Activated T-cell treated with anti-CD3 and anti-CD28 coated beads for 48 hours (primary cell): ENCODE measurements around the gene PSORS1C1.
"Not testable (repeated sequence)": the region's sequence is repeated elsewhere in the genome, so short reads cannot be mapped to it uniquely, and the experiment has no call there.

ENCODE experiments used
- DNase-seq: peaks from one replicate; pipeline ENCODE4 v3.0.0-alpha.2; 2020; ENCODE audit warnings: low read depth

PSORS1C1 gene

DNA sequence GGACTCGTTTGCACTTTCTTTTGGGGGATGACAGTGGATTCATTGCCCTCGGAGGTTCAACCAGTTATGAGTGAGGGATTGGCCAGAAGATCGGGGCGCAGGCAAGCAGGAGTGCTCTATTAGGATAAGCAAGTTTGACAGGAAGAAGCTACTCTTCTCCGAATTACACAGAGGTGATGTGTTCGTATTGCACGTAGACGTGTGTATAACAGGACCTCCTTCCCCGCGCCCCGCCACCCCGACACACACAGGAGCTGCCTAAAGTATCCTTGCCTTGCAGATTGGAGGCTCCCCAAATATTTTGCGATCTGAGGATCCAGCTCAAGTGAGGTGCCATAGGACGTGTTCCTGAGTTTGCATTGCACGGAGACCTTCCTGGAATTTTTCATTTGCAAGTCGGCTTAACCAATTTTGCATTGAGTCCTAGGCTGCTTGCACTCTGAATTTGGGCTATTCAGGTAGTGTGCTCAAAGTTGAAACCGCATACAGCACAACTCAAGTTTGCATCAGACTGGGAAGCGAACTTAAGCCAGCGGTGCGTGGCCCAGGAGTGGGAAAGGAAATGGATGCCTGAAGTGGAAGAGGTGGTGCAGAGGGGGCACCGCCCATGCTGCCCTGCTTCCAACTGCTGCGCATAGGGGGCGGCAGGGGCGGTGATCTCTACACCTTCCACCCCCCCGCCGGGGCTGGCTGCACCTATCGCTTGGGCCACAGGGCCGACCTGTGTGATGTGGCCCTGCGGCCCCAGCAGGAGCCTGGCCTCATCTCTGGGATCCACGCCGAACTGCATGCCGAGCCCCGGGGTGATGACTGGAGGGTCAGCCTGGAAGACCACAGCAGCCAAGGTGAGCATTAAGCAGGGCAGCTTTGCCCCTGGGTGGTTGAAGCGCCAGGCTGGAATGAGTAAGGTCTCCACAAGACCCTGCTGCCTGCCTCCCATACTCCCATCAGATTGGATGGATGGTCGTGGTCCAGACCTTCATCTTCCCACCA lies 44.6 kb downstream of the PSORS1C1 start:
- no peak for DNase-seq

DNA sequence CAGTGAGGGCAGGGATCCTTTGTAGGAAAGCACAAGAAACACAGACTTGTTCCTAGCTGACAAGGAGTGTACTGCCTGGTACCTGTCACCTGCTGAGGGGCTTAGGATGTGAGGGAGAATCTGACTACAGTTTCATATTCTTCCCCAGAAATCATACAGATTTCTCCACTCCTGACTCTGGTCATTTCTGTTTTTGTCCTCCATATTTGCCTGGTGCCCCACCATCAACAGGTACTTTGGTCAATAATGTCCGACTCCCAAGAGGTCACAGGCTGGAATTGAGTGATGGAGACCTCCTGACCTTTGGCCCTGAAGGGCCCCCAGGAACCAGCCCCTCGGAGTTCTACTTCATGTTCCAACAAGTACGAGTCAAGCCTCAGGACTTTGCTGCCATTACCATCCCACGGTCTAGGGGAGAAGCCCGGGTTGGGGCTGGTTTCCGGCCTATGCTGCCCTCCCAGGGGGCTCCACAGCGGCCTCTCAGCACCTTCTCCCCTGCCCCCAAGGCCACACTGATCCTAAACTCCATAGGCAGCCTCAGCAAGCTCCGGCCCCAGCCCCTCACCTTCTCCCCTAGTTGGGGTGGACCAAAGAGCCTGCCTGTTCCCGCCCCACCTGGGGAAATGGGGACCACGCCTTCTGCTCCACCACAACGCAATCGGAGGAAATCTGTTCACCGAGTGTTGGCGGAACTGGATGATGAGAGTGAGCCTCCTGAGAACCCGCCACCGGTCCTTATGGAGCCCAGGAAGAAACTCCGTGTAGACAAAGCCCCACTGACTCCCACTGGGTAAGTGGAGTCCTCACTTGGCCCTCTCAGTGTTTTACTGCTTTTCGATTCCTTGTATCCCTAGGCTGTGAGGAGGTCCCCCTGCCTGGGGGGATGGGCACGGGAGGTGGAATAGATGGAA lies 46.9 kb downstream of the PSORS1C1 start:
- DNase-seq = no peak

DNA sequence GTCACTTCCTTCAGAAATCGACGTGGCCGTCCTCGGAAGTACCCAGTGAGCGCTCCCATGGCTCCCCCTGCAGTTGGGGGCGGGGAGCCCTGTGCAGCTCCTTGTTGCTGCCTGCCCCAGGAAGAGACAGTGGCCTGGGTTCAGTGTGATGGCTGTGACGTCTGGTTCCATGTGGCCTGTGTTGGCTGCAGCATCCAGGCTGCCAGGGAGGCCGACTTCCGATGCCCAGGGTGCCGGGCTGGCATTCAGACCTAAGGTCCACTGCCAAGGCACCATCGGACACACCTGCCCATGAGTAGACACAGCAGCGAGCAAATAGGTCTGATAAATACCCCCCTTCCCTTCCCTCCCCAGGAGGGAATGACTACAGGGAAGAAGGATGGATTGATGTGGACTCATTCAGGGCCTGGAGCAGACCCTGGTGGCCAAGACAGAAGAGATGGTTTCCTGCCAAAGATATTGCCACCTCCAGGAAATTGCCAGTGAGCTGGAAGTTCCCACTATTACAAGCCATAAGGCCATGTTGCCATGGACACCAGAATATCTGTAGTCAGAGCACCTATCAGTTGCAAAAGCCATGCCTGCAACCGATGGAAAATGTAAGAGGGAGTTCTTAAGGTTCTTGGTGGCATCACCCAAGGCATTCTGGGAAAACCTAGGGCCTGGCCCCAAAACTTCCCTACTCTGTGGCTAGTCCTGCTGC lies 48.0 kb downstream of the PSORS1C1 start:
- DNase-seq = no peak

DNA sequence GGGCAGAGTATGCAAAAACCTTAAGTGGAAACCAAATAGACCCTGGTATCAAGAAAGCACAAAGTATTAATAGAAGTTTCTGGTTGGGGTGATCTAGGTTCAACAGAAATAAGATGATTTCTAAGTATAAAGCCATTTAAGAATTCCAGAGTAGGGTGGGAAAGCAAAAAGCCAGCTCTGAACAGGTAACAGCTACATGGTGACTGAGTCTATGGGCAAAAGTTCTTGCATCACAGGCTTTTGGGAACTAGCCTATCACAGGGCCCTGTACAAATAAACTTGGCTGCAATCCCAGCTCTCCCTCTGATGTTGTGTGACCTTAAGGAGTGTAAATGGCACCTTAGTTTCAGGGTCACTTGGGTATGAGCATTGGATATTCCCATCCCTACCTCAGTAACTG lies 49.3 kb downstream of the PSORS1C1 start:
- no peak for DNase-seq

DNA sequence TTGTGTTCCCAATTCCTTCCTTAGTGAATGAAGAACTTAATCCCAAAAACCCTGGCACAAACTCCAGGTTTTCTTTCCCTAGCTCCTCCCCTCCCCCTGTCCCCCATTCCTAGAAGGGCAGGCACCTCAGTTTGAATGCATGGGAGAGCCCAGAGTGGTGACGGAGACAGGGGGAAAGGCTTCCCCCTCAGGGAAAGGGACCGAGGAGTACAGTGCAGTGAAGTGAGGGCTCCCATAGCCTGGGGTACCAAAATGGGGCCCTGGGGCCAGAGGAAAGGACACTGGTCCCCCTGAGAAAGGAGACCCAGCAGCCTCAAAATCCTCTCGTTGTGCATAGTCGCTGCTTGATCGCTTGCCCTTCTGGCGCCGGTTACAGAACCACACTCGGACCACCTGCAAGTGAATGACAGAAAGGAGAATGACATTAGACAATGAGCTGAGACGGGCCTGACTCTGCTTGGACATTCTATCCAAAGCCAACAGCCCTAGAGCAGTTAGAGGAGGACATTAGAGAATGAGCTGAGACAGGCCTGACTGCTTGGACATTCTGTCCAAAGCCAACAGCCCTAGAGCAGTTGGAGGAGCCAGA lies 50.0 kb downstream of the PSORS1C1 start:
- DNase-seq = not testable (repeated sequence)

DNA sequence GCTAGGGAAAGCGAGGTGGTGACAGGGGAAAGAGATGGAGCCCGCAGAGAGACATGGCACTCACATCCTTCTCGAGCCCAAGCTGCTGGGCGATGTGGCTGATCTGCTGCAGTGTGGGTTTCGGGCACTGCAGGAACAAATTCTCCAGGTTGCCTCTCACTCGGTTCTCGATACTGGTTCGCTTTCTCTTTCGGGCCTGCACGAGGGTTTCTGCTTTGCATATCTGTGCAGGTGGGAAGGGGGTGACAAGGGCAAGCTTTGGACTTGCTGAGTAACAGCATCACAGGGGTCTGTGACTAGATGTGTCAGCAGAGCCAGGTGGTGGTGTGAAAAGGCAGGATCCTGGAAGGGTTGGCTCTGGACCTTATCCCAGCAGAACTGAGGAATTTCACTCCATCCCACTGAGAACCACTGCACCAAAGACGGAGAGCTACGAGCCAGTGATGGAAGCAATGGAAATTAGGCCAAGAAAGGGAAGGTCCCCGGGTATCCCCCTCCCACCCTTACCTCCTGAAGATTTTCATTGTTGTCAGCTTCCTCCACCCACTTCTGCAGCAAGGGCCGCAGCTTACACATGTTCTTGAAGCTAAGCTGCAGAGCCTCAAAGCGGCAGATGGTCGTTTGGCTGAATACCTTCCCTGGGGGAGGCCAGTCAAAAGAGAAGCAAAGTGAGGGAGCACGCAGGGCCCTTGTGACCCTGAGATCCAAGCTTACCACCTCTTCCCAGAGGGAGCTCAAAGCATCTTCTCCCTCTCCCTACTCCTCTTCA lies 50.6 kb downstream of the PSORS1C1 start:
- not testable (repeated sequence) for DNase-seq

DNA sequence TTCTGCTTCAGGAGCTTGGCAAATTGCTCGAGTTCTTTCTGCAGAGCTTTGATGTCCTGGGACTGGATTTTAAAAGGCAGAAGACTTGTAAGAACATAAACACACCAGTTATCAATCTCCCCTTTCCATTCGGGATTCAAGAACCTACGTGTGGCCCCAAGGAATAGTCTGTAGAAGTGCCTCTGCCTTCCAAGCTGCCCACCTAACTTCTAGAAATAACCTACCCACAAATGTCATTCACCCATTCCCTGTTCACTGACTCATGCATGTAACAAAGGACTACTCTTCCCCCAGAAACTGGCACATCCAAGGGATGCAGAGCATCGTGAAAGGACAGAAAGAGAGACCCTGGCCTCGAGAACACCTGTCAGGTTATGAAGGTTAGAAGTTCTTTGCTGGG lies 51.4 kb downstream of the PSORS1C1 start:
- no peak for DNase-seq

DNA sequence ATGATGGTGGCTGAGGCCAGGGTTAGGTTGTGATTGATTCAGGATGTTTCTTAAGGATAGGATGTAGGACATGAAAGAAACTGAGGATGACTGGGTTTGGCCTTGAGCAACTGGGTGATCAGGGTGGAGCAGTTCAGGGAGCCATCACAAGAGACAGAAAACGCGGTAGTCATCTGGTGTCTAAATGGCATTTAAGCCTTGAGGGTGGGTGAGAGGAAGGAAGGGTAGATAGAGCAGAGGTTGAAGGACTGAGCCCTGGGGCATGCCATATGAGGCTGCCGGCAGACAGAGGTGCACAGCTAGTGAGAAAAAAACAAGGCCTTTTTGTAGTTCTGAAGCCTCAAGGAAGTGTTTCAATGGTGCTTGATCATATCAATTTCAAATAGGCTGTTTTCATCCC lies 54.0 kb downstream of the PSORS1C1 start:
- DNase-seq = no peak

DNA sequence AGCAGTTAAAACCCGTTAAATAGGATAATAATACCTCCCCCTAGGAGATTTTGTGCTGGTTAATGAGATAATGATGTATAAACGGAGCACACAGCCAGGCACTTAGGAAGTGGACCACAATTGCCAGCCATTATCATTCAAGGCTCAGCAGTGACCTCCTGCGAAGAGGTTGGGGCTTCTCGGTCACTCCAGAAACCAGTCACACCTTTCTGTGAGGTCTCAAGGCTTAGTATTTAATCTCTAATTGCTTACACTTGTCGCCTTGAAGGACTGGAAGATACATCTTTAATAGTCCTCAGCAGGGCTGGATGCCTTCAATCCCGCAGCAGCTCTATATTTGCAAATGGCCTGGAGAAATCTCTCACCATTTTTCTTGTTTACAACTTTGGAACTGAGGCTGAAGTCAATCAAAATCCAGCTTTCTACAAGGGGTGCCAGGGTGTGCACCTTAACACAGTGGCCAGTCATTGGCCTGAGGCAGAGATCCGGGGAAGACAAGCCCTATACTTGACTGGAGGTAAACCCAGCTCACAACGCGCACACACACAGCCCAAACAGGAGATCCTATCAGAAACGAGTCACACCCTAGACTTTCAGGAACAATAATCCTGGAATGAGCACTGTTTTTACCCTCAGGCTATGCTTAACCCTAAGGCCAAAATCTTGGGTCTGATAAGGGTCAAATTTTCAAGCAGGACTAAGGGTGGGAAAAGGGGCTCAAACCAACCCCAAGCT lies 54.7 kb downstream of the PSORS1C1 start:
- DNase-seq = no peak

DNA sequence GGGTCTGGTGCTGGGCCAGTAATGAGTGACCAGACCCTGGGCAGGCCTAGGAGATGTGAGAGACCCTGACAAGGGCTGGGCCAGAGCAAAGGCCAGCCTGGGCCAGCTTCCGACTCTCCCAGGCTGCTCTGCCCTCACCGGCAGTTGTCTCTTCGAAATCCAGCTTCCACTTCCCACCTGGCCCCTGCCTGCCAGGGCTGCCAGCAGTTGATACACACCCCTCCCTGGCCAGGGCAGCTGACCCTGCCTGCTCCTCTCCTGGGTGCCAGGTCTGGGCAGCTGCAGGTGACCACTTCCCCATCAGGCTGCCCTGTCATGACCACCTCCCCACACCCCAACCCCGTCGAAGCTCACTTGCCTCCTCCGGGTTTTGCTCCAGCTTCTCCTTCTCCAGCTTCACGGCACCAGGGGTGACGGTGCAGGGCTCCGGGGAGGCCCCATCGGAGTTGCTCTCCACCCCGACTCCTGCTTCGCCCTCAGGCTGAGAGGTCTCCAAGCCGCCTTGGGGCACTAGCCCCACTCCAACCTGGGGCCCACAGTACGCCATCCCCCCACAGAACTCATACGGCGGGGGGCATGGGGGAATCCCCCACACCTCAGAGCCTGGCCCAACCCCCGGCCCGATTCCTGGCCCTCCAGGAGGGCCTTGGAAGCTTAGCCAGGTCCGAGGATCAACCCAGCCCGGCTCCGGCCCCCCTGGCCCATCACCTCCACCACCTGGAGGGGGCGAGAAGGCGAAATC lies 55.4 kb downstream of the PSORS1C1 start:
- not testable (repeated sequence) for DNase-seq

DNA sequence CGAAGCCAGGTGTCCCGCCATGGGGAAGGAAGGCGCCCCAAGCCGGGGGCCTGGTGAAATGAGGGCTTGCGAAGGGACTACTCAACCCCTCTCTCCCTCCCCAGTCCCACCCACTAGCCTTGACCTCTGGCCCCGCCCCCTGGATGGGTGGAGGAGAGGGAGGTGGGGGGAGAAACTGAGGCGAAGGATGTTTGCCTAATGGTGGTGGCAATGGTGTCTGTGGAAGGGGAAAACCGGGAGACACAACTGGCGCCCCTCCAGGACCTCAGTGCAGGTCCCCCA lies 55.9 kb downstream of the PSORS1C1 start, which contains the start of gene POU5F1:
POU5F1 (minus strand) TSS at position 83 of the 282 bp plus-strand sequence; CDS start at position 21, 62 bp downstream.
- DNase-seq = no peak

DNA sequence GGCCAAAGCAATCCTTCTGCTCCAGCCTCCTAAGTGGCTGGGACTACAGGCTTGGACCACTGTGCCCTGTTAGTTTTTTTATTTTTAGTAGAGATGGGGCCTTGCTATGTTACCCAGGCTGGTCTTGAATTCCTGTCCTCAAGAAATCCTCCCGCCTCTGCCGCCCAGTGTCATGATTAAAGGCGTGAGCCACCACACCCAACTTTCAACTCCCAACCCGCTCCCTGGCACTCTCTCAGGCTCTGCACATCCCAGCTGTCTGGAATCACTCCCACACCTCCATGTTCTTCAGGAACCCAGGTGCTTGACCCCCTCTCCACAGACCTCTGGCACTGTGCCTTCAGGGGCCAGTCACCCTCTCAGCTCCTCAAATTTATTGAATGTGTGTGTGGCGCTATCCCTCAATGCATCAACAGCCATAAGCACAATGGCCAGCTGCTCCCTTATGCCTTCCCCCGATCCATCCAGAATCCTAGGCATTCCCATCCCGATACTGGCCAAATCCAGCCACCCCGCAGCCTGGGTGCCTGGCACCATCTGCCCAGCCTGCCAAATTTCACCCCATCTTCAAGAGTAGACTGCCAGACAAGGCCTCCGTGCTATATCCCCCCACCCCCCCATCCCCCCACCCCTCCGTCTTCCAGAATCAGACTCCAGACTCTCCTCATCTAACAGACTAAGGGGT lies 56.5 kb downstream of the PSORS1C1 start:
- DNase-seq = no peak

DNA sequence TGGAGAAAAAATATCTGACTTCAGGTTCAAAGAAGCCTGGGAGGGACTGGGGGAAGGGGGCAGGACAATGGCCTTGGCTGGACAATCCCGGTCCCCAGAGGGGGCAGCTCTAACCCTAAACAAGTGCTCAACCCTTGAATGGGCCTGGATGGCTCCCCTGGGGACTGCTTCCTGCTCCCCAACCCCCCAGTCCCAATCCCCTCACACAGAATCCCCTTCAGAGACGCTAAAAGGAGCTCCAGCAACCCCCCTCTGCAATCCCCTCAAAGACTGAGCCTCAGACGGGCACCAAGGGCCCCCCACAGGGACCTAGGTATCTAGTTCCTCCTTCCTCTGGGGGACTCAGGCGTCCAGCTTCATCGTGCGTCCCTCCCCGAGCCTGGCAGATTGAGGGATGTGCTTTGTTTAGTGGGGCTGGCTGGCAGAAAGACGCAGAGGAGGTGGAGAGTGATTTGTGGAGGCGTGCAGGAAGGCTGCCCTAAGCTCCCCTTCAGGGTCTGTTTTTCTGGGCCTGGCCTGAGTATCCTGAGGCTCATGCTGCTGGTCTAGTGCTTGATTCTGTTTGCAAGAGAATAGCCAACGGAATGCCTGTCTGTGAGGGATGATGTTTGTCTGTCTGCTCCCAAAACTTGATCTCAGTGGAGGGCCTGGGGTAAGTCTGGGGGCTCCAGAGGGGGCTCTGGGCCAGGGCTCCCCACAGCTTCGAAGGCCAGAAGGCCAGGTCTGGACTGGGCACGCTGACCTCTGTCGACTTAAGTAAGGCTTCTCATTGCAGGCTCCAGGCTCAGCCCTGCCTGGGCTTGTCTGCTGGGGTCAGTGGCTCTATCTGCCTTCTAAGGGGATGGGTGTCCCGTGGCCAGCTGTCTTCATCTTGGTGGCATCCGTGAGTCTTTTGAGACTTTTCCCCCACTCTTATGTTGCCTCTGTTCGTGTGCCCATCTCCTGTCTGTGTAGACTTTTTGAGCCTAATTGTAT lies 57.6 kb downstream of the PSORS1C1 start:
- no peak for DNase-seq

DNA sequence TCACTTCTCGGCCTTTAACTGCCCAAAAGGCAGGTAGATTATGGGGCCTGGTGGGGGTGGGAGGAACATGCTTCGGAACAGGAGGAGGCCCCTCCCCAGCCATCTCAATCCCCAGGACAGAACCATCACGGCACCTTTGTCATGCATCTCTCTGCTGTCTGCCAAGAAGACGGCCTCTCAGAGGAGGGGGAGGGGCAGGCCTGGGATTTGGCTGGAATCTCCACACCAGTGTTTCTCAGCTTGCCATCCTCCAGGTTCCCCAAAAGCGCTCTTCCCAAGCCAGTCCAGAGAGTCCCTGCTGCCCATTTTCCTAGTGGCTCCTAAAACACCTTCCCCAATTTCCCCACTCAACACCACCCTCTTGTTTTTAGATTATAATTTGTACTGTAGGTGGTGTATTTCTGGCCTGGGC lies 58.4 kb downstream of the PSORS1C1 start:
- DNase-seq = no peak

DNA sequence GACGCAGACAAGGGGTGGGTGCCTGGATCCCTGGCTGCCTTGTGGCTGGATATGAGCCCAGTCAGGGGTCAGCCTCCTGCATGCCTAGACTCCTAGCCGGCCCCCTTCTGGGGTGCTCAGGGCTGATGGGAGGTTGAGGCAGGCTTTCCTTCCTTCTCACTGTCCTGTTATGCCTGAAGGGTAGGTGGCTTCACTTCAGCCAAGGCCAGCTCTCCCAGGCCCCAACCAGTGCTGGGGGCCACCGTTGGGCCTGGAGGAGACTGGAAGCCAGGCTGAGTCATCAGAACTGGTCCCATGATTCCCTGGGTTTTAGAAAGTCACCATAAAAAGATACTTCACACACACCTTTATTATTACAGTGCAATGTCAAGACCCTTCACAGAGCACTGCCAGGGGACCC lies 58.8 kb downstream of the PSORS1C1 start:
- DNase-seq = no peak

DNA sequence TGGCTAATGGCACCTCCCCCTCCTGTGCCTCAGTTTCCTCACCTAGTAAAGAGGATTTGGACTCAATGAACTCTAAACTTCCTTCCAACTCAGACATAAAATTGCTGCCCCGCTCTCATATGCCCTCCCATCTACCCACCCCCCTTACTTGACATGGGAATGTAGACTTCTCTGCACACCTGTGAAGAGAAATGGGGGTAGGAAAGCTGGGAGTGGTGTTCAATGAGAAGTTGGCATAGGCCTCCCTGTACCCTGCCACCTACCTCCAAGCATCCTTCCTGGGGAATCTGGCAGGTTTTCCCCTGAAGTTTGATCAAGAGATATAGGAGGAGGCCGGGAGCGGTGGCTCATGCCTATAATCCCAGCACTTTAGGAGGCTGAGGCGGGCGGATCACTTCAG lies 59.8 kb downstream of the PSORS1C1 start:
- DNase-seq = no peak

DNA sequence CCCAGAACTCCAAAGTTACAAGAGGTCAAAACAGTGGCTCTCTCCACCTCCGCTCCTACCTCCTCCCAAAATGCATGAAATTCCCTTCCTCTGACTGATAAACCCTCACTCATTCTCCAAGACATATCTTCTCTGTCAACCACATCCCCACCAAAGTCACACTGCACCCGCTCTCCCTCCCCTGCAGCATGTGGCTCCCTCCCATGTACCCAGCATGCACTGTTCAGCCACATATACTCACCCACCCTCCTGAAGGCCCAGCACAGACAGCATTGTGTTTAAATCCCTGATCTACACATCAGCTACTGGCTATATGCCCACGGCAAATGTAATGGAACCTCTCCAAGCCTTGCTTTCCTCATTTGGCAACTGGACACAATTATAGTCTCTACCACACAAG lies 61.4 kb downstream of the PSORS1C1 start:
- no peak for DNase-seq
